HepG2 (cell line): Measurements from ENCODE around the gene EIF3A. TPM values are rescaled to one million over a fixed set of nuclear protein-coding genes. Genes with fewer than 3 reads are reported as not detected.
A peak's percentile ranks its signal among the peaks of the same experiment; 100 is the strongest.

Experiments used
- ARHGAP35 ChIP-seq: sonication (generic); formaldehyde crosslinking; IDR thresholded peaks from 2 replicates; pipeline ENCODE4 v1.9.0; 2022; ENCODE audit warnings: mild to moderate bottlenecking, inconsistent platforms, moderate library complexity, missing genetic modification reagents, borderline replicate concordance
- HMG20B ChIP-seq: conservative IDR thresholded peaks from 2 replicates; pipeline ENCODE4 v1.6.1; 2016; ENCODE audit warnings: missing genetic modification reagents, missing compliant biosample characterization
- NFRKB ChIP-seq: fragments of 450-650 bp; IDR thresholded peaks from 2 replicates; pipeline ENCODE4 v1.6.1; 2017
- NKX3-1 ChIP-seq: sonication (generic); formaldehyde crosslinking; IDR thresholded peaks from 2 replicates; pipeline ENCODE4 v1.5.0; 2020; ENCODE audit warnings: missing genetic modification reagents
- PAWR ChIP-seq: sonication (generic); formaldehyde crosslinking; IDR thresholded peaks from 2 replicates; pipeline ENCODE4 v1.4.0; 2020; ENCODE audit warnings: missing genetic modification reagents, mild to moderate bottlenecking, borderline replicate concordance
- ZFY ChIP-seq: sonication (generic); formaldehyde crosslinking; IDR thresholded peaks from 2 replicates; pipeline ENCODE4 v1.4.0; 2020; ENCODE audit warnings: missing genetic modification reagents
- ZNF382 ChIP-seq: sonication (generic); formaldehyde crosslinking; IDR thresholded peaks from 2 replicates; pipeline ENCODE4 v1.5.0; 2020; ENCODE audit warnings: missing genetic modification reagents, mild to moderate bottlenecking, borderline replicate concordance
- ZNF589 ChIP-seq: sonication (generic); formaldehyde crosslinking; conservative IDR thresholded peaks from 2 replicates; pipeline ENCODE4 v1.8.0; 2022; ENCODE audit warnings: mild to moderate bottlenecking, moderate library complexity, missing genetic modification reagents
- ZSCAN12 ChIP-seq: sonication (generic); formaldehyde crosslinking; IDR thresholded peaks from 2 replicates; pipeline ENCODE4 v1.9.0; 2021; ENCODE audit warnings: mild to moderate bottlenecking, missing genetic modification reagents
- ZSCAN31 ChIP-seq: sonication (generic); formaldehyde crosslinking; IDR thresholded peaks from 2 replicates; pipeline ENCODE4 v1.5.0; 2020; ENCODE audit warnings: low read depth, mild to moderate bottlenecking, missing genetic modification reagents
- polyA plus RNA-seq, 8 experiments: library from polyadenylated mRNA; depleted of rRNA in 3 of 8; stranded (reverse) in 7 of 8; unstranded in 1 of 8; fragments of >200 nt; fragmentation: Illumina TruSeq in 4 of 8; extraction: Trizol in 4 of 8; gene quantifications; 2 replicates each; pipeline versions ENCODE4 v1.2.1 to v1.2.3, GENCODE V29; 2011 to 2016; ENCODE audit warnings: low read depth in 4 of 8, missing spikeins in 1 of 8, mixed read lengths in 1 of 8; ENCODE audit not compliant: insufficient read depth in 1 of 8
- total RNA-seq, 5 experiments: library from RNA; depleted of rRNA; stranded (reverse); fragments of >200 nt; fragmentation: Illumina TruSeq; extraction: Trizol; gene quantifications; 2 replicates each; pipeline ENCODE4 v1.2.3, GENCODE V29; 2016; ENCODE audit warnings: low read depth in 1 of 5
- TF ChIP-seq, protein P1 (sequence below), 2 experiments: fragments of 450-650 bp in 1 of 2; sonication (generic) in 1 of 2; formaldehyde crosslinking in 1 of 2; IDR thresholded peaks; 2 replicates each; pipeline versions ENCODE4 v1.6.1 to v1.8.0; 2016 to 2022; ENCODE audit warnings: antibody characterized with exemption in 1 of 2, mild to moderate bottlenecking in 1 of 2, missing genetic modification reagents in 1 of 2
- TF ChIP-seq, protein P2 (sequence below), 2 experiments: IDR thresholded peaks; 2 replicates each; pipeline ENCODE4 v1.6.1; 2011 to 2012; ENCODE audit warnings: low read length in 2 of 2, borderline replicate concordance in 1 of 2, low read depth in 1 of 2, mild to moderate bottlenecking in 1 of 2, moderate library complexity in 1 of 2
- TF ChIP-seq, protein P3 (sequence below): sonication (generic); formaldehyde crosslinking; IDR thresholded peaks from 2 replicates; pipeline ENCODE4 v1.8.0; 2022; ENCODE audit warnings: missing genetic modification reagents, mild to moderate bottlenecking, moderate library complexity, borderline replicate concordance

Gene EIF3A
- total and polyA plus RNA-seq, 2 of the 13 experiments (the other 11 are each of a cell fraction or from before 2014, with no cell fraction given): 25.6 to 117 TPM

DNA sequence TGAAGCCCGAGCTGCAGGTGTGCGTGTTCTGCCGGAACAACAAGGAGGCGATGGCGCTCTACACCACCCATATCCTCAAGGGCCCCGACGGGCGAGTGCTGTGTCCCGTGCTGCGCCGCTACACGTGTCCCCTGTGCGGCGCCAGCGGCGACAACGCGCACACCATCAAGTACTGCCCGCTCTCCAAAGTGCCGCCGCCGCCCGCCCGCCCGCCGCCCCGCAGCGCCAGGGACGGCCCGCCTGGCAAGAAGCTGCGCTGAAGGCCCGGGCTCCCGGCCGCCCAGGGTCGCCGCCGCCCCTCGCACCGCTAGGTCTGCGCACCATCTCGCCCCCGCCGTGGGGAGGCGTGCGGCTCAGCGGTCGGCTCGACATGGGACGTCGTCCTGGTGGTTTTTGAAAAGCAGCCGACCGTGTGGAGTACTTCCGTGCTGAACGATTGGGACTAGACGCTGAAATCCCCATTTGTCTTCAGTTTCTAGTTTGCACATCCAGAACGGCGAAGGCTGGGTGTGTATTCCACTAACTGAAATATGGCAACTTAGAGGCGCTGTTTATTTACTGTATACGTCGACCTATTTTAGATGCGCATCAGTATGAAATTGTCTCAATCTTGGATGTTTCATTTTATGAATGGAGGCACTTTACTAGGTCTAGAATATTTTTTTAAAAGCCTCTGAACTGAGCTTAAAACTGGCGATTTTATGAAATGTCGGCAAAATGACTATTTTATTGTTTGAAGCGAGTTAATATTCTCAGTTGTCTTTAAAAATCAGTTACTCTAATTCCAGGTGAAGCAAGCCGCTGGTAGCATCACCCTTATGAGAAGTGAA is 50.0 kb downstream of the EIF3A start (continued):
- TF ChIP-seq, protein P1, sequence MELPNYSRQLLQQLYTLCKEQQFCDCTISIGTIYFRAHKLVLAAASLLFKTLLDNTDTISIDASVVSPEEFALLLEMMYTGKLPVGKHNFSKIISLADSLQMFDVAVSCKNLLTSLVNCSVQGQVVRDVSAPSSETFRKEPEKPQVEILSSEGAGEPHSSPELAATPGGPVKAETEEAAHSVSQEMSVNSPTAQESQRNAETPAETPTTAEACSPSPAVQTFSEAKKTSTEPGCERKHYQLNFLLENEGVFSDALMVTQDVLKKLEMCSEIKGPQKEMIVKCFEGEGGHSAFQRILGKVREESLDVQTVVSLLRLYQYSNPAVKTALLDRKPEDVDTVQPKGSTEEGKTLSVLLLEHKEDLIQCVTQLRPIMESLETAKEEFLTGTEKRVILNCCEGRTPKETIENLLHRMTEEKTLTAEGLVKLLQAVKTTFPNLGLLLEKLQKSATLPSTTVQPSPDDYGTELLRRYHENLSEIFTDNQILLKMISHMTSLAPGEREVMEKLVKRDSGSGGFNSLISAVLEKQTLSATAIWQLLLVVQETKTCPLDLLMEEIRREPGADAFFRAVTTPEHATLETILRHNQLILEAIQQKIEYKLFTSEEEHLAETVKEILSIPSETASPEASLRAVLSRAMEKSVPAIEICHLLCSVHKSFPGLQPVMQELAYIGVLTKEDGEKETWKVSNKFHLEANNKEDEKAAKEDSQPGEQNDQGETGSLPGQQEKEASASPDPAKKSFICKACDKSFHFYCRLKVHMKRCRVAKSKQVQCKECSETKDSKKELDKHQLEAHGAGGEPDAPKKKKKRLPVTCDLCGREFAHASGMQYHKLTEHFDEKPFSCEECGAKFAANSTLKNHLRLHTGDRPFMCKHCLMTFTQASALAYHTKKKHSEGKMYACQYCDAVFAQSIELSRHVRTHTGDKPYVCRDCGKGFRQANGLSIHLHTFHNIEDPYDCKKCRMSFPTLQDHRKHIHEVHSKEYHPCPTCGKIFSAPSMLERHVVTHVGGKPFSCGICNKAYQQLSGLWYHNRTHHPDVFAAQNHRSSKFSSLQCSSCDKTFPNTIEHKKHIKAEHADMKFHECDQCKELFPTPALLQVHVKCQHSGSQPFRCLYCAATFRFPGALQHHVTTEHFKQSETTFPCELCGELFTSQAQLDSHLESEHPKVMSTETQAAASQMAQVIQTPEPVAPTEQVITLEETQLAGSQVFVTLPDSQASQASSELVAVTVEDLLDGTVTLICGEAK (IDR thresholded peaks at IDR 0.05): no peak
- TF ChIP-seq, protein P1 (CRISPR knock-in tag; IDR thresholded peaks at IDR 0.05): peak; percentile 47; the same call in 1 of the 2 replicates
- TF ChIP-seq ZNF382 (CRISPR knock-in tag): no peak
- no peak for TF ChIP-seq ZSCAN12
- no peak for TF ChIP-seq ZSCAN31 (CRISPR knock-in tag)
- TF ChIP-seq NKX3-1: no peak; the same call in 1 of the 2 replicates
- no peak for TF ChIP-seq NFRKB
- TF ChIP-seq ZNF589 (CRISPR knock-in tag): 0 out of 2 replicates have a peak, but pooled peaks have one; percentile 50
- no peak for TF ChIP-seq ARHGAP35 (CRISPR knock-in tag)
- TF ChIP-seq, protein P2, sequence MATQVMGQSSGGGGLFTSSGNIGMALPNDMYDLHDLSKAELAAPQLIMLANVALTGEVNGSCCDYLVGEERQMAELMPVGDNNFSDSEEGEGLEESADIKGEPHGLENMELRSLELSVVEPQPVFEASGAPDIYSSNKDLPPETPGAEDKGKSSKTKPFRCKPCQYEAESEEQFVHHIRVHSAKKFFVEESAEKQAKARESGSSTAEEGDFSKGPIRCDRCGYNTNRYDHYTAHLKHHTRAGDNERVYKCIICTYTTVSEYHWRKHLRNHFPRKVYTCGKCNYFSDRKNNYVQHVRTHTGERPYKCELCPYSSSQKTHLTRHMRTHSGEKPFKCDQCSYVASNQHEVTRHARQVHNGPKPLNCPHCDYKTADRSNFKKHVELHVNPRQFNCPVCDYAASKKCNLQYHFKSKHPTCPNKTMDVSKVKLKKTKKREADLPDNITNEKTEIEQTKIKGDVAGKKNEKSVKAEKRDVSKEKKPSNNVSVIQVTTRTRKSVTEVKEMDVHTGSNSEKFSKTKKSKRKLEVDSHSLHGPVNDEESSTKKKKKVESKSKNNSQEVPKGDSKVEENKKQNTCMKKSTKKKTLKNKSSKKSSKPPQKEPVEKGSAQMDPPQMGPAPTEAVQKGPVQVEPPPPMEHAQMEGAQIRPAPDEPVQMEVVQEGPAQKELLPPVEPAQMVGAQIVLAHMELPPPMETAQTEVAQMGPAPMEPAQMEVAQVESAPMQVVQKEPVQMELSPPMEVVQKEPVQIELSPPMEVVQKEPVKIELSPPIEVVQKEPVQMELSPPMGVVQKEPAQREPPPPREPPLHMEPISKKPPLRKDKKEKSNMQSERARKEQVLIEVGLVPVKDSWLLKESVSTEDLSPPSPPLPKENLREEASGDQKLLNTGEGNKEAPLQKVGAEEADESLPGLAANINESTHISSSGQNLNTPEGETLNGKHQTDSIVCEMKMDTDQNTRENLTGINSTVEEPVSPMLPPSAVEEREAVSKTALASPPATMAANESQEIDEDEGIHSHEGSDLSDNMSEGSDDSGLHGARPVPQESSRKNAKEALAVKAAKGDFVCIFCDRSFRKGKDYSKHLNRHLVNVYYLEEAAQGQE (IDR thresholded peaks at IDR 0.05; ENCODE audit: borderline replicate concordance in 1 of 2, low read depth in 1 of 2, low read length in 2 of 2): no peak
- no peak; the same call in none of the 2 replicates for TF ChIP-seq ZFY (CRISPR knock-in tag)
- no peak for TF ChIP-seq PAWR (CRISPR knock-in tag)
- TF ChIP-seq, protein P3, sequence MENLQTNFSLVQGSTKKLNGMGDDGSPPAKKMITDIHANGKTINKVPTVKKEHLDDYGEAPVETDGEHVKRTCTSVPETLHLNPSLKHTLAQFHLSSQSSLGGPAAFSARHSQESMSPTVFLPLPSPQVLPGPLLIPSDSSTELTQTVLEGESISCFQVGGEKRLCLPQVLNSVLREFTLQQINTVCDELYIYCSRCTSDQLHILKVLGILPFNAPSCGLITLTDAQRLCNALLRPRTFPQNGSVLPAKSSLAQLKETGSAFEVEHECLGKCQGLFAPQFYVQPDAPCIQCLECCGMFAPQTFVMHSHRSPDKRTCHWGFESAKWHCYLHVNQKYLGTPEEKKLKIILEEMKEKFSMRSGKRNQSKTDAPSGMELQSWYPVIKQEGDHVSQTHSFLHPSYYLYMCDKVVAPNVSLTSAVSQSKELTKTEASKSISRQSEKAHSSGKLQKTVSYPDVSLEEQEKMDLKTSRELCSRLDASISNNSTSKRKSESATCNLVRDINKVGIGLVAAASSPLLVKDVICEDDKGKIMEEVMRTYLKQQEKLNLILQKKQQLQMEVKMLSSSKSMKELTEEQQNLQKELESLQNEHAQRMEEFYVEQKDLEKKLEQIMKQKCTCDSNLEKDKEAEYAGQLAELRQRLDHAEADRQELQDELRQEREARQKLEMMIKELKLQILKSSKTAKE (CRISPR knock-in tag): no peak
- TF ChIP-seq HMG20B: no peak
